HEK293 (cell line): Measurements from ENCODE around the gene KCNK1.

Experiments
- CTCF ChIA-PET: fragments of 350-600 bp; formaldehyde crosslinking; extraction: SDS; loops from one replicate; lab custom pipeline; 2021; ENCODE audit warnings: antibody characterized with exemption; lab: Yijun Ruan, JAX
- POLR2A ChIA-PET: fragments of 300-600 bp; formaldehyde crosslinking; extraction: SDS; loops from one replicate; lab custom pipeline; 2020; ENCODE audit warnings: antibody characterized with exemption, inconsistent platforms; lab: Yijun Ruan, JAX
- H3K27ac ChIP-seq: fragments of 200-500 bp; sonication (Bioruptor generic); 2 replicates; pipeline ENCODE4 v1.5.1; 2014; ENCODE audit warnings: low read depth, low read length, control low read depth, inconsistent platforms; ENCODE audit errors: extremely low read depth
- H3K36me3 ChIP-seq, 2 experiments: fragments of 200-500 bp in 1 of 2; sonication (Bioruptor generic) in 1 of 2; 1 replicate in 1 of 2; 2 replicates in 1 of 2; pipeline ENCODE4 v1.5.1; 2014 to 2017; ENCODE audit warnings: inconsistent platforms in 2 of 2, low read length in 2 of 2; ENCODE audit not compliant: control insufficient read depth in 2 of 2, insufficient read depth in 1 of 2
- H3K4me1 ChIP-seq: fragments of 200-500 bp; sonication (Bioruptor generic); 2 replicates; pipeline ENCODE4 v1.5.1; 2014; ENCODE audit warnings: mild to moderate bottlenecking, low read length, inconsistent platforms; ENCODE audit not compliant: control insufficient read depth, insufficient read depth
- H3K4me3 ChIP-seq: 2 replicates; pipeline ENCODE4 v1.5.1; 2011; ENCODE audit warnings: low read depth, mild to moderate bottlenecking, control low read depth, low read length, moderate library complexity
- H3K9me3 ChIP-seq: fragments of 200-500 bp; sonication (Bioruptor generic); 2 replicates; pipeline ENCODE4 v1.5.1; 2014; ENCODE audit warnings: low read depth, low read length, inconsistent platforms; ENCODE audit not compliant: control insufficient read depth, insufficient read depth
- EGR2 ChIP-seq: fragments of 450-650 bp; formaldehyde crosslinking; IDR thresholded peaks from 2 replicates; pipeline ENCODE4 v1.5.1; 2016; ENCODE audit warnings: low read depth, missing biosample characterization, missing genetic modification characterization
- MYNN ChIP-seq: fragments of 450-650 bp; formaldehyde crosslinking; IDR thresholded peaks from 2 replicates; pipeline ENCODE4 v1.5.1; 2016; ENCODE audit warnings: missing biosample characterization, missing genetic modification characterization, borderline replicate concordance
- PRDM10 ChIP-seq: fragments of 450-650 bp; formaldehyde crosslinking; IDR thresholded peaks from 2 replicates; pipeline ENCODE4 v1.5.1; 2016; ENCODE audit warnings: missing biosample characterization, missing genetic modification characterization
- PRDM6 ChIP-seq: fragments of 450-650 bp; formaldehyde crosslinking; IDR thresholded peaks from 2 replicates; pipeline ENCODE4 v1.5.1; 2017; ENCODE audit warnings: missing biosample characterization, missing genetic modification characterization
- ZBTB8A ChIP-seq: fragments of 450-650 bp; formaldehyde crosslinking; IDR thresholded peaks from 2 replicates; pipeline ENCODE4 v1.5.1; 2016; ENCODE audit warnings: missing biosample characterization, missing genetic modification characterization
- ZFHX2 ChIP-seq: fragments of 450-650 bp; formaldehyde crosslinking; conservative IDR thresholded peaks from 2 replicates; pipeline ENCODE4 v1.5.1; 2016; ENCODE audit warnings: missing biosample characterization, missing genetic modification characterization
- ZNF19 ChIP-seq: fragments of 450-650 bp; formaldehyde crosslinking; IDR thresholded peaks from 2 replicates; pipeline ENCODE4; 2016; ENCODE audit warnings: missing biosample characterization, missing genetic modification characterization, low read depth
- ZNF292 ChIP-seq: fragments of 450-650 bp; formaldehyde crosslinking; IDR thresholded peaks from 2 replicates; pipeline ENCODE4 v1.5.1; 2016; ENCODE audit warnings: low read depth, missing biosample characterization, missing genetic modification characterization, borderline replicate concordance
- ZNF404 ChIP-seq: fragments of 450-650 bp; formaldehyde crosslinking; IDR thresholded peaks from 2 replicates; pipeline ENCODE4 v1.5.1; 2017; ENCODE audit warnings: missing biosample characterization, missing genetic modification characterization
- ZNF561 ChIP-seq: fragments of 450-650 bp; IDR thresholded peaks from 2 replicates; pipeline ENCODE4 v1.5.1; 2018; ENCODE audit warnings: missing biosample characterization, missing genetic modification characterization, borderline replicate concordance
- ZNF629 ChIP-seq: fragments of 450-650 bp; formaldehyde crosslinking; IDR thresholded peaks from 2 replicates; pipeline ENCODE4 v1.5.1; 2017; ENCODE audit warnings: missing biosample characterization, missing genetic modification characterization
- ZNF692 ChIP-seq: fragments of 450-650 bp; formaldehyde crosslinking; IDR thresholded peaks from 2 replicates; pipeline ENCODE4 v1.5.1; 2016; ENCODE audit warnings: missing biosample characterization, missing genetic modification characterization
- ZNF701 ChIP-seq: fragments of 450-650 bp; formaldehyde crosslinking; IDR thresholded peaks from 2 replicates; pipeline ENCODE4 v1.5.1; 2016; ENCODE audit warnings: missing biosample characterization, missing genetic modification characterization
- TF ChIP-seq, protein P1 (sequence below): fragments of 450-650 bp; formaldehyde crosslinking; IDR thresholded peaks from 2 replicates; pipeline ENCODE4 v1.5.1; 2016; ENCODE audit warnings: missing biosample characterization, missing genetic modification characterization

Gene KCNK1

GRCh38 chr1:233606813-233607212, 7.1 kb upstream of the KCNK1 start:
- CTCF ChIA-PET, result interaction anchor here (0.7 to 1.0 kb wide), 2 partner anchors 109 to 166 kb away, joined by 3 read pairs; no protein-coding TSS in a partner anchor
- TF ChIP-seq MYNN (tag by site-specific recombination) (no peak), PRDM6 (tag by site-specific recombination) (no peak)
- H3K36me3 ChIP-seq, result no peaks in the 10 kb centered on the region
- H3K9me3 ChIP-seq, result no peaks in the 10 kb centered on the region
- H3K4me3 ChIP-seq, result no peak overlapping the region
- POLR2A ChIA-PET, result no interaction called here
- H3K4me1 ChIP-seq, result no peaks in the 10 kb centered on the region
- no peak overlapping the region for H3K27ac ChIP-seq

DNA sequence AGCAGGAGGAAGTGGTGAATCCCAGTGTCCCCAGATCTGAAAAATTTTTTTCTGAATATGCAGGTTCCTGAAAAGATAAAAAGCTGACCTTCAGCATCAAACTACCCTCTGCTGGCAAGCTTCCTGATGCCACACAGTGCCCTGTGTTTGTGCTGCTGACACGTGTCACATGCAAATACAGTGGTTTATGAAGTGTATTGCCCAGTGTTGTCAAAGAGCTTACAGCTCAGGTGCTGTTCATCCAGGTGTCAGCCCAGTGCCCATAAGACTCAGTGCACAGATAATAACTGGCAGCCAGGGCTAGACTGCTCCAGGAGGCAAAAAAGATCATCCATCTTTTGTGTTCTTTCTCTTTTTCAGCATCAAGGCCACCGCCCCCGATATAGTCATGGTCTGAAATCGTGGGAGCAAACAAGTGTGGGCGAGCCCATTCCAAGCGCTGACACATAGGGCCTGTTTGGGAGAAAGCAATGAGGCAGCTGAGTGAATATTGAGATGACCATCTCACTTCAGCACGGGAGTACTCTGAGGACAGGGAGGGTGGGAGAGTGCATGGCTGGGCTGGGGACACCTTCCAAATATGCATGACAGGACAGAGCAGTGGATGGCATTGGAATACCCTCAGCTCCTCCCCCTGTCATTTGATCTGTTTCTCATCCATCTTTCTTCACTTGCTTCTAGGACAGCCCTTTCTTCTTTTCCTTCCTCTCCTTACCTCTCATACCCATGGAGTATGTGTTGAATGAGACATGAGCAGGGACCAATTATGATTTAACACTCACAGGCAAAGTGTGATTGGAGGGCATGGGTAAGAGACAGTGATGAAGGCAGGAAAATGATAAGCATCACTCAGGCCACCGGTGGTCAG, 6.4 kb upstream of the KCNK1 start:
- no peaks in the 10 kb centered on the region for H3K36me3 ChIP-seq
- no peaks in the 10 kb centered on the region for H3K9me3 ChIP-seq
- ChIA-PET POLR2A (no interaction called here), CTCF (interaction anchor here (0.7 to 1.0 kb wide), 2 partner anchors 109 to 166 kb away, joined by 3 read pairs; no protein-coding TSS in a partner anchor)
- no peak overlapping the region for H3K4me3 ChIP-seq
- no peak overlapping the region for H3K27ac ChIP-seq
- no peak for TF ChIP-seq ZBTB8A (tag by site-specific recombination)
- TF ChIP-seq ZFHX2 (tag by site-specific recombination), result peak; percentile 94
- TF ChIP-seq EGR2, result peak; percentile 88
- TF ChIP-seq, all 188 proteins: peak for 2
- H3K4me1 ChIP-seq, result no peaks in the 10 kb centered on the region

GRCh38 chr1:233608988-233609387, 4.9 kb upstream of the KCNK1 start:
- H3K4me3 ChIP-seq, result no peak overlapping the region
- H3K9me3 ChIP-seq, result no peaks in the 10 kb centered on the region
- POLR2A ChIA-PET, result no interaction called here
- TF ChIP-seq ZNF701 (no peak), ZBTB8A (tag by site-specific recombination) (no peak), ZNF292 (tag by site-specific recombination) (no peak), PRDM10 (tag by site-specific recombination) (no peak), ZNF19 (tag by site-specific recombination) (no peak), ZNF629 (tag by site-specific recombination) (no peak), ZNF561 (no peak), ZNF404 (no peak), ZNF692 (tag by site-specific recombination) (no peak)
- TF ChIP-seq, protein P1, sequence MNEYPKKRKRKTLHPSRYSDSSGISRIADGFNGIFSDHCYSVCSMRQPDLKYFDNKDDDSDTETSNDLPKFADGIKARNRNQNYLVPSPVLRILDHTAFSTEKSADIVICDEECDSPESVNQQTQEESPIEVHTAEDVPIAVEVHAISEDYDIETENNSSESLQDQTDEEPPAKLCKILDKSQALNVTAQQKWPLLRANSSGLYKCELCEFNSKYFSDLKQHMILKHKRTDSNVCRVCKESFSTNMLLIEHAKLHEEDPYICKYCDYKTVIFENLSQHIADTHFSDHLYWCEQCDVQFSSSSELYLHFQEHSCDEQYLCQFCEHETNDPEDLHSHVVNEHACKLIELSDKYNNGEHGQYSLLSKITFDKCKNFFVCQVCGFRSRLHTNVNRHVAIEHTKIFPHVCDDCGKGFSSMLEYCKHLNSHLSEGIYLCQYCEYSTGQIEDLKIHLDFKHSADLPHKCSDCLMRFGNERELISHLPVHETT (tag by site-specific recombination), result no peak
- no peaks in the 10 kb centered on the region for H3K4me1 ChIP-seq
- H3K27ac ChIP-seq, result no peak overlapping the region
- no peaks in the 10 kb centered on the region for H3K36me3 ChIP-seq
- CTCF ChIA-PET, result interaction anchor here (0.7 to 1.3 kb wide), 3 partner anchors 90 to 810 kb away, joined by 3 to 6 read pairs (median 3); no protein-coding TSS in a partner anchor
